ENCODE results near the gene CCT6A.
A peak's percentile ranks its signal among the peaks of the same experiment; 100 is the strongest.

The CCT6A gene

DNA sequence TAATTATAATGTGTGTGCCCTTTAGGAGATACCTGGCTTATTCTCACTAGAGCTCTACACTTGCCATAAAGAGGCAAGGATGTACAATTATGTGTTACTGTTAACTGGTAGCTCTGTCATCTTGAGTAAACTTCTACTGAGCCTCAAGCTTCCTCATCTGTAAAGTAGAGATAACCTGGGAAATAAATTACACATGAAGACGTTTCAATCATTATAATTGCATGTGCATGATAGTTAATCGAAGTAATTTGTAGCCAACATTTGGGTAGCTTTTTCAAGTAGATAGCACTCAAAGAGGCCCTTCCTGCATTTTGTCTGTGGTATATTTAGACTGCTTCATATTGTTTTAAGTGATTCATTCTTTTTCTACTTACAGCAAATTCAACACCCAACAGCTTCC is 2.4 kb downstream of the CCT6A start:
- H3K4me1 ChIP-seq (ENCODE audit: insufficient read depth, low read length, severe bottlenecking): peaks cover 40% of the 10 kb centered on the region
- no peaks in the 10 kb centered on the region for H3K9me2 ChIP-seq (ENCODE audit: low read depth, low read length)
- no peaks in the 10 kb centered on the region for H4K20me1 ChIP-seq (ENCODE audit: insufficient read depth, low read length)
- H3K4me2 ChIP-seq (ENCODE audit: low read length): 0 out of 2 replicates have a peak overlapping the region, but pooled peaks have one; percentile 15
- H3K27me3 ChIP-seq (ENCODE audit: insufficient read depth, low read length): no peaks in the 10 kb centered on the region
- no peaks in the 10 kb centered on the region for H3F3A ChIP-seq (ENCODE audit: insufficient read depth, low read length)
- TF ChIP-seq, protein P1, sequence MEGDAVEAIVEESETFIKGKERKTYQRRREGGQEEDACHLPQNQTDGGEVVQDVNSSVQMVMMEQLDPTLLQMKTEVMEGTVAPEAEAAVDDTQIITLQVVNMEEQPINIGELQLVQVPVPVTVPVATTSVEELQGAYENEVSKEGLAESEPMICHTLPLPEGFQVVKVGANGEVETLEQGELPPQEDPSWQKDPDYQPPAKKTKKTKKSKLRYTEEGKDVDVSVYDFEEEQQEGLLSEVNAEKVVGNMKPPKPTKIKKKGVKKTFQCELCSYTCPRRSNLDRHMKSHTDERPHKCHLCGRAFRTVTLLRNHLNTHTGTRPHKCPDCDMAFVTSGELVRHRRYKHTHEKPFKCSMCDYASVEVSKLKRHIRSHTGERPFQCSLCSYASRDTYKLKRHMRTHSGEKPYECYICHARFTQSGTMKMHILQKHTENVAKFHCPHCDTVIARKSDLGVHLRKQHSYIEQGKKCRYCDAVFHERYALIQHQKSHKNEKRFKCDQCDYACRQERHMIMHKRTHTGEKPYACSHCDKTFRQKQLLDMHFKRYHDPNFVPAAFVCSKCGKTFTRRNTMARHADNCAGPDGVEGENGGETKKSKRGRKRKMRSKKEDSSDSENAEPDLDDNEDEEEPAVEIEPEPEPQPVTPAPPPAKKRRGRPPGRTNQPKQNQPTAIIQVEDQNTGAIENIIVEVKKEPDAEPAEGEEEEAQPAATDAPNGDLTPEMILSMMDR (IDR thresholded peaks at IDR 0.05; ENCODE audit: low read length): no peak
- TF ChIP-seq EZH2 (IDR thresholded peaks at IDR 0.05; ENCODE audit: borderline replicate concordance, low read length): no peak
- H3K79me2 ChIP-seq (ENCODE audit: insufficient read depth, low read length): peaks cover 46% of the 10 kb centered on the region
- no peak overlapping the region for H3K4me3 ChIP-seq (ENCODE audit: low read depth, low read length, poor library complexity, severe bottlenecking)
- no peak overlapping the region for H3K27ac ChIP-seq (ENCODE audit: low read depth, low read length, poor library complexity, severe bottlenecking)
- peaks cover 69% of the 10 kb centered on the region for H3K36me3 ChIP-seq (ENCODE audit: insufficient read depth, low read length)
- H3K9ac ChIP-seq (ENCODE audit: low read length): 0 out of 2 replicates have a peak overlapping the region, but pooled peaks have one; percentile 5
- H2AFZ ChIP-seq (ENCODE audit: low read length): no peak overlapping the region
- no peaks in the 10 kb centered on the region for H3K9me3 ChIP-seq (ENCODE audit: low read length)

GRCh38 chr7:56062382-56062781 is 10.8 kb downstream of the CCT6A start:
- no peaks in the 10 kb centered on the region for H3K9me2 ChIP-seq (ENCODE audit: low read depth, low read length)
- H2AFZ ChIP-seq (ENCODE audit: low read length): no peak overlapping the region
- H3K4me2 ChIP-seq (ENCODE audit: low read length): no peak overlapping the region
- H4K20me1 ChIP-seq (ENCODE audit: insufficient read depth, low read length): no peaks in the 10 kb centered on the region
- H3K79me2 ChIP-seq (ENCODE audit: insufficient read depth, low read length): peaks cover 10% of the 10 kb centered on the region
- H3K36me3 ChIP-seq (ENCODE audit: insufficient read depth, low read length): peaks cover 74% of the 10 kb centered on the region
- no peak for TF ChIP-seq EZH2 (IDR thresholded peaks at IDR 0.05; ENCODE audit: borderline replicate concordance, low read length)
- peaks cover 17% of the 10 kb centered on the region for H3K4me1 ChIP-seq (ENCODE audit: insufficient read depth, low read length, severe bottlenecking)
- H3K27me3 ChIP-seq (ENCODE audit: insufficient read depth, low read length): no peaks in the 10 kb centered on the region
- no peaks in the 10 kb centered on the region for H3K9me3 ChIP-seq (ENCODE audit: low read length)
- peak overlapping the region; percentile 13 for H3K27ac ChIP-seq (ENCODE audit: low read depth, low read length, poor library complexity, severe bottlenecking)
- peaks cover 24% of the 10 kb centered on the region for H3F3A ChIP-seq (ENCODE audit: insufficient read depth, low read length)
- no peak overlapping the region for H3K4me3 ChIP-seq (ENCODE audit: low read depth, low read length, poor library complexity, severe bottlenecking)
- H3K9ac ChIP-seq (ENCODE audit: low read length): no peak overlapping the region

DNA sequence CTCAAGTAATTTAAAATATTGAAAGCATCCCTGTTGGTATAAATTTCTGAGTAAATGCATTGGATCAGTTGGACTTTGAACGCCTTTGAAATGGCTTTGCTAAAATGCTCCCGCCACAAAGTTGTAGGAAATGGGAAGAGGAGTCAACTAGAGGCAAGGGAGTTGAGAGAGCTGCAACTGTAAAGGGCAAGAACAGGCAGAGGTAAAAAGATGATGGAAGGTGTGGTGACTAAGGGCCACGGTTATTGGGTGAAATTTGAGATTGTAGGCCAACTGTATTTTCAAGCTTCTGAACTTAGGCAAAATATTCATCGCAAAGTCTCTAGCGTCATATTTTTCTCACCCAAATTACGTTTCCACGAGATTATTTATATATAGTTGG is 11.9 kb downstream of the CCT6A start:
- Histone ChIP-seq H3K9me2 (ENCODE audit: low read depth, low read length) (no peaks in the 10 kb centered on the region), H4K20me1 (ENCODE audit: insufficient read depth, low read length) (no peaks in the 10 kb centered on the region), H3K36me3 (ENCODE audit: insufficient read depth, low read length) (peaks cover 72% of the 10 kb centered on the region), H3F3A (ENCODE audit: insufficient read depth, low read length) (peaks cover 24% of the 10 kb centered on the region), H3K4me3 (ENCODE audit: low read depth, low read length, poor library complexity, severe bottlenecking) (peak overlapping the region; percentile 92), H3K4me1 (ENCODE audit: insufficient read depth, low read length, severe bottlenecking) (peaks cover 17% of the 10 kb centered on the region), H3K79me2 (ENCODE audit: insufficient read depth, low read length) (peaks cover 10% of the 10 kb centered on the region), H3K27ac (ENCODE audit: low read depth, low read length, poor library complexity, severe bottlenecking) (peak overlapping the region; percentile 80), H3K9me3 (ENCODE audit: low read length) (no peaks in the 10 kb centered on the region), H3K27me3 (ENCODE audit: insufficient read depth, low read length) (no peaks in the 10 kb centered on the region), H2AFZ (ENCODE audit: low read length) (no peak overlapping the region), H3K4me2 (ENCODE audit: low read length) (peak overlapping the region; percentile 73), H3K9ac (ENCODE audit: low read length) (peak overlapping the region; percentile 93; the same call in 1 of the 2 replicates)
- no peak for TF ChIP-seq EZH2 (IDR thresholded peaks at IDR 0.05; ENCODE audit: borderline replicate concordance, low read length)
- TF ChIP-seq, protein P1 (IDR thresholded peaks at IDR 0.05; ENCODE audit: low read length): no peak
